Endothelial cell of umbilical vein (primary cell): ENCODE data around the gene BBX. TPM values are rescaled to one million over a fixed set of nuclear protein-coding genes. Genes with fewer than 3 reads are reported as not detected.

Experiments used
- BruUV-seq: library from RNA; stranded (reverse); fragments of 400-500 nt; replicated peaks from 2 replicates; lab custom pipeline; 2021; lab: Mats Ljungman, UMichigan
- CTCF ChIA-PET: fragments of 300-600, 350-600 bp; sonication (Branson Sonifier 250); formaldehyde crosslinking; loops from one replicate; lab custom pipeline; 2021; ENCODE audit warnings: antibody characterized with exemption, inconsistent platforms; lab: Charles Lee
- POLR2A ChIA-PET: fragments of 300-600, 350-600 bp; sonication (Branson Sonifier 250); formaldehyde crosslinking; loops from one replicate; lab custom pipeline; 2021; ENCODE audit warnings: antibody characterized with exemption, inconsistent platforms; lab: Charles Lee
- DNase-seq: peaks from one replicate; pipeline ENCODE4 v3.0.0-alpha.2; 2011; ENCODE audit warnings: low read depth, low spot score
- FAIRE-seq: peaks from 2 replicates; lab custom pipeline; 2011; peaks lifted over from hg19 to GRCh38; lab: Jason Lieb, UNC
- H2AFZ ChIP-seq: 2 replicates; pipeline ENCODE4 v1.6.0; 2012; ENCODE audit warnings: low read depth, low read length, control low read depth, inconsistent platforms
- H3K27ac ChIP-seq: 2 replicates; pipeline ENCODE4 v1.5.1; 2011; ENCODE audit warnings: low read depth, mild to moderate bottlenecking, control low read depth, low read length, moderate library complexity; ENCODE audit not compliant: insufficient read depth
- H3K27me3 ChIP-seq, 2 experiments: 2 replicates each; pipeline versions ENCODE4 v1.6.0 to v1.6.1; 2011; ENCODE audit warnings: low read length in 2 of 2, mixed read lengths in 1 of 2; ENCODE audit not compliant: control insufficient read depth in 2 of 2, insufficient read depth in 2 of 2
- H3K36me3 ChIP-seq, 2 experiments: 2 replicates in 1 of 2; 3 replicates in 1 of 2; pipeline ENCODE4 v1.5.1; 2011; ENCODE audit warnings: low read length in 2 of 2, mild to moderate bottlenecking in 1 of 2, moderate library complexity in 1 of 2; ENCODE audit not compliant: control insufficient read depth in 2 of 2, insufficient read depth in 2 of 2; ENCODE audit errors: extremely low read depth in 1 of 2
- H3K4me1 ChIP-seq: 3 replicates; pipeline ENCODE4 v1.5.1; 2011; ENCODE audit warnings: mild to moderate bottlenecking, low read length; ENCODE audit not compliant: control insufficient read depth, insufficient read depth; ENCODE audit errors: extremely low read depth
- H3K4me2 ChIP-seq: 2 replicates; pipeline ENCODE4 v1.6.1; 2011; ENCODE audit warnings: low read length, control low read depth, mixed read lengths; ENCODE audit not compliant: insufficient read depth
- H3K4me3 ChIP-seq, 3 experiments: fragments of 200-600 bp in 1 of 3; sonication (generic), shearing (Covaris generic) in 1 of 3; replicated peaks in 1 of 3; 2 replicates each; pipeline ENCODE4 v1.5.1; 2011 to 2016; ENCODE audit warnings: control low read depth in 3 of 3, low read length in 3 of 3, mild to moderate bottlenecking in 2 of 3, inconsistent platforms in 1 of 3, low read depth in 1 of 3, moderate library complexity in 1 of 3; ENCODE audit not compliant: insufficient read depth in 1 of 3
- H3K79me2 ChIP-seq: 2 replicates; pipeline ENCODE4 v1.6.0; 2012; ENCODE audit warnings: low read length, inconsistent platforms; ENCODE audit not compliant: control insufficient read depth, insufficient read depth
- H3K9ac ChIP-seq: replicated peaks from 2 replicates; pipeline ENCODE3; 2011; ENCODE audit warnings: low read length, control low read depth; ENCODE audit not compliant: insufficient read depth; ENCODE audit errors: extremely low read depth
- H3K9me1 ChIP-seq: replicated peaks from 3 replicates; pipeline ENCODE4 v1.6.0; 2011; ENCODE audit warnings: mild to moderate bottlenecking, low read length; ENCODE audit not compliant: control insufficient read depth, insufficient read depth; ENCODE audit errors: extremely low read depth
- H3K9me3 ChIP-seq: replicated peaks from 2 replicates; pipeline ENCODE4 v1.5.1; 2012; ENCODE audit warnings: low read length, inconsistent platforms; ENCODE audit not compliant: control insufficient read depth, insufficient read depth
- H4K20me1 ChIP-seq: replicated peaks from 2 replicates; pipeline ENCODE3; 2011; ENCODE audit warnings: mild to moderate bottlenecking, low read length; ENCODE audit not compliant: control insufficient read depth, insufficient read depth; ENCODE audit errors: extremely low read depth
- EZH2 ChIP-seq: IDR thresholded peaks from 2 replicates; pipeline ENCODE4 v1.6.1; 2012; ENCODE audit warnings: borderline replicate concordance, low read depth, mild to moderate bottlenecking, moderate library complexity, low read length, inconsistent platforms; ENCODE audit not compliant: severe bottlenecking
- FOS ChIP-seq: IDR thresholded peaks from 2 replicates; pipeline ENCODE4 v1.6.1; 2011; ENCODE audit warnings: mild to moderate bottlenecking, low read length, moderate library complexity, borderline replicate concordance; ENCODE audit not compliant: insufficient read depth
- GATA2 ChIP-seq: IDR thresholded peaks from 2 replicates; pipeline ENCODE4 v1.7.0; 2011; ENCODE audit warnings: low read depth, mild to moderate bottlenecking, moderate library complexity, mixed read lengths, low read length; ENCODE audit not compliant: insufficient read length, insufficient read depth
- JUN ChIP-seq: IDR thresholded peaks from 2 replicates; pipeline ENCODE4 v1.6.1; 2011; ENCODE audit warnings: borderline replicate concordance, low read depth; ENCODE audit not compliant: insufficient read length, insufficient read depth
- MYC ChIP-seq: IDR thresholded peaks from one replicate; pipeline ENCODE4 v1.6.1; 2011; ENCODE audit warnings: mild to moderate bottlenecking, low read depth, low read length
- POLR2A ChIP-seq: IDR thresholded peaks from 2 replicates; pipeline ENCODE4 v1.6.1; 2012; ENCODE audit warnings: low read depth, mild to moderate bottlenecking, control low read depth, low read length
- POLR2AphosphoS5 ChIP-seq: IDR thresholded peaks from 2 replicates; pipeline ENCODE4 v1.6.1; 2012; ENCODE audit warnings: low read depth, mild to moderate bottlenecking, control low read depth, low read length, moderate library complexity; ENCODE audit not compliant: insufficient read depth
- dilution Hi-C: fragments of 300-500 bp; cut with MboI; formaldehyde crosslinking; loops from one replicate; pipeline ENCODE4 v1.15.0; 2019; ENCODE audit warnings: low sequenced_read_pairs; ENCODE audit not compliant: extremely low pct_ligation_motif_present
- intact Hi-C: fragments of 100-400 bp; cut with micrococcal nuclease; formaldehyde crosslinking; loops from one replicate; pipeline ENCODE4 v1.10.0; 2022
- polyA plus RNA-seq, 4 experiments: library from polyadenylated mRNA; depleted of rRNA in 3 of 4; stranded (reverse) in 3 of 4; unstranded in 1 of 4; fragments of >200 nt; gene quantifications; 2 replicates each; pipeline versions ENCODE4 v1.2.1 to v1.2.3, GENCODE V29; 2011 to 2012; ENCODE audit warnings: missing spikeins in 1 of 4
- total RNA-seq: library from RNA; stranded (reverse); gene quantifications from 2 replicates; pipeline ENCODE4 v1.2.3, GENCODE V29; 2021
- TF ChIP-seq, protein P1 (sequence below): IDR thresholded peaks from 2 replicates; pipeline ENCODE4 v1.6.1; 2011; ENCODE audit not compliant: insufficient read depth, insufficient read length
- TF ChIP-seq, protein P2 (sequence below), 2 donors: IDR thresholded peaks; 1 replicate in 1 of 2; 2 replicates in 1 of 2; pipeline ENCODE4 v1.5.1; 2011; ENCODE audit warnings: low read length in 2 of 2, mild to moderate bottlenecking in 2 of 2, moderate library complexity in 2 of 2, control low read depth in 1 of 2, inconsistent platforms in 1 of 2, low read depth in 1 of 2; ENCODE audit not compliant: insufficient read depth in 1 of 2; ENCODE audit errors: extremely low read depth in 1 of 2

Gene BBX
- total and polyA plus RNA-seq, 2 donors (not counting 3 experiments of a cell fraction or from before 2014, with no cell fraction given): 21.4 to 43.4 TPM

DNA sequence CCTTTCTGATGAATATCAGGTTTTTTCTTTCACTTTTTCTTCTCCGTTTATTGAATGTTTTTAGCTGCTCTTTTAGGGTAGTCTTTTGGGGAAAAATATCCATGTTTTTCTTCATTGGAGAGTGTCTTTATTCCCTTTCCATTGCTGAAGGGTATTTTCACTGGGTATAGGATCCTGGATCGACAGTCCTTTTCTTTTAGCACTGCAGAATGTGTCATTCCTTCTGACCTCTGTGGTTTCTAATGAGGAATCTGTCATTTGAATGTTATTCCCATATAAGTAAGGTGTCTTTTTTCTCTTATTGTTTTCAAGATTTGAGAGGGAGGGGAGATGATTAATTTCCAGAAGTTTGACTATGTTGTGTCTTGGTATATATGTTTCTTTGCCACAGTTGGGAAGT lies 96.8 kb downstream of the BBX start:
- no TSS peak for BruUV-seq
- POLR2A ChIA-PET: no interaction called here
- no peak overlapping the region for H3K4me3 ChIP-seq
- DNase-seq (no peak), FAIRE-seq (no peak)
- intact Hi-C loops (no loop called here), dilution Hi-C loops (no loop called here)
- H2AFZ ChIP-seq: no peak overlapping the region
- no peak overlapping the region for H3K9ac ChIP-seq
- H3K4me2 ChIP-seq: no peak overlapping the region
- peaks cover 6% of the 10 kb centered on the region for H3K79me2 ChIP-seq
- H3K27ac ChIP-seq: no peak overlapping the region
- H4K20me1 ChIP-seq: no peaks in the 10 kb centered on the region
- H3K9me3 ChIP-seq: no peaks in the 10 kb centered on the region
- no peak for TF ChIP-seq MYC
- TF ChIP-seq FOS: no peak
- TF ChIP-seq EZH2: no peak
- no peak for TF ChIP-seq JUN
- TF ChIP-seq, protein P1, sequence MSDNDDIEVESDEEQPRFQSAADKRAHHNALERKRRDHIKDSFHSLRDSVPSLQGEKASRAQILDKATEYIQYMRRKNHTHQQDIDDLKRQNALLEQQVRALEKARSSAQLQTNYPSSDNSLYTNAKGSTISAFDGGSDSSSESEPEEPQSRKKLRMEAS: no peak
- no peak for TF ChIP-seq GATA2
- TF ChIP-seq POLR2A: no peak
- no peak for TF ChIP-seq POLR2AphosphoS5
- TF ChIP-seq, protein P2, sequence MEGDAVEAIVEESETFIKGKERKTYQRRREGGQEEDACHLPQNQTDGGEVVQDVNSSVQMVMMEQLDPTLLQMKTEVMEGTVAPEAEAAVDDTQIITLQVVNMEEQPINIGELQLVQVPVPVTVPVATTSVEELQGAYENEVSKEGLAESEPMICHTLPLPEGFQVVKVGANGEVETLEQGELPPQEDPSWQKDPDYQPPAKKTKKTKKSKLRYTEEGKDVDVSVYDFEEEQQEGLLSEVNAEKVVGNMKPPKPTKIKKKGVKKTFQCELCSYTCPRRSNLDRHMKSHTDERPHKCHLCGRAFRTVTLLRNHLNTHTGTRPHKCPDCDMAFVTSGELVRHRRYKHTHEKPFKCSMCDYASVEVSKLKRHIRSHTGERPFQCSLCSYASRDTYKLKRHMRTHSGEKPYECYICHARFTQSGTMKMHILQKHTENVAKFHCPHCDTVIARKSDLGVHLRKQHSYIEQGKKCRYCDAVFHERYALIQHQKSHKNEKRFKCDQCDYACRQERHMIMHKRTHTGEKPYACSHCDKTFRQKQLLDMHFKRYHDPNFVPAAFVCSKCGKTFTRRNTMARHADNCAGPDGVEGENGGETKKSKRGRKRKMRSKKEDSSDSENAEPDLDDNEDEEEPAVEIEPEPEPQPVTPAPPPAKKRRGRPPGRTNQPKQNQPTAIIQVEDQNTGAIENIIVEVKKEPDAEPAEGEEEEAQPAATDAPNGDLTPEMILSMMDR (IDR thresholded peaks at IDR 0.05; ENCODE audit: extremely low read depth in 1 of 2, insufficient read depth in 1 of 2, low read depth in 1 of 2, low read length in 2 of 2): no peak
- H3K9me1 ChIP-seq: no peaks in the 10 kb centered on the region
- no peaks in the 10 kb centered on the region for H3K27me3 ChIP-seq
- no peaks in the 10 kb centered on the region for H3K36me3 ChIP-seq
- CTCF ChIA-PET: interaction anchor here (1.2 to 1.3 kb wide), 2 partner anchors 14 to 18 kb away, joined by 3 to 4 read pairs; no protein-coding TSS in a partner anchor
- H3K4me1 ChIP-seq: no peaks in the 10 kb centered on the region
